Testis (tissue), 2 donors: ENCODE data around the gene EDNRA.

Experiments used
- CTCF ChIP-seq, 3 experiments: fragments of 450-650 bp in 2 of 3; fragments of 200-600 bp in 1 of 3; sonication (generic) in 1 of 3; IDR thresholded peaks; one replicate each; pipeline ENCODE4 v1.5.1; 2016 to 2019; ENCODE audit warnings: antibody characterized with exemption in 3 of 3, mild to moderate bottlenecking in 2 of 3, moderate library complexity in 1 of 3
- POLR2A ChIP-seq: fragments of 450-650 bp; IDR thresholded peaks from one replicate; pipeline ENCODE4 v1.6.1; 2017; ENCODE audit warnings: antibody characterized with exemption, mild to moderate bottlenecking, moderate library complexity

DNA sequence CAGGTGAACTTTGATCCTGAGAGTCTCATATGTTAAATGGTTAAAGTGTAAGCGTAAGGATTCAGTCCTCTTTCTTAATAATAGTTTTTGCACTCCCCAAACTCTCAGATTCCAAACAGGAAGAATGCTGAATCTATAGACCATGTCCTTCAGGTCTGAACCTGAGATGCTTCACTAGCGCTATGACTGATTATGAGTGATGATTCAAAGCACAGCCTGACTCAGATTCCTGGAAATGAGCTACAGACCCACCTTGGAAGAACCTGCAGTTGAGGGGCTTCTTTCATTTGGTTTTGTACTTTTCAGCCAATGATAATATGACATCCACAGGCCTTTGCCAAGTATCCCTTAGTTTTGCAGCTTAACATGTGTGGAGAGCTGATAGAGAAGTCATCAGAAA is 1.4 kb downstream of the EDNRA start:
- no peak for TF ChIP-seq POLR2A
- no peak for TF ChIP-seq CTCF (IDR thresholded peaks at IDR 0.05)
